ENCODE data around the gene PTPRF.
A peak's percentile ranks its signal among the peaks of the same experiment; 100 is the strongest.

PTPRF gene

DNA sequence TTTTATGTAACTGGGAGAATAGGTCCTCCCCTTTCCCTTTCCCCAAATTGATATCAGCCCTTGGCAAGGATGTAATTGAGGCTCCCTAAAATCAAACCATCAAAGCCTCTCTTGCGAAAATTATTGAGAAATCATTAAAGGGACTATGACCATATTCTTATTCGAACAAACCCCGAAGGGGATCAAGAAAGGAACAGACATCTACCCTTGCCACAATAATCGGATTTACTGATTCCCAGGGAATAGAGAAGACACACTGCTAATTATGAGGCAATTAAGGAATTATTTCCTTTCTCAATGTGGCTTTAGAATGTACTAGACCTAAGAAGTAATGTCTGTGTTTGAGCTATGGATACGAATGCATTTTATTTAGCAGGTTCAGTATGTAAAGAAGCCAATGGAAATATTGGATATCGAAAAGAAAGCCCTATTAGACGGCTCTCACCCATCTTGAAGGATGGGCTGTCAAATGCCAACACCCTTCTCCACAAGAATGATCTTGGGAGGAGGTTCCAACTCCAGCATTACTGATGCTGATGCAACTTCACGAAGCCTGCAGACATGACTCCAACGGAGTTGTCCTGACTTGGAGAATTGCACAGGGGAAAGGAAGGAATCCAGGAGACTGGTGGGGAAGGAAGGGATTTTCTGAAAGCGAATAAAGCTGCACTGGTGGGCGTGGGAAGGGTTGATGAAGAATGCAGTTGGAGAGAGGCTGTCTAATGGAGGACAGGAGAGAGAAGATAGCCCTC lies 11.6 kb upstream of the PTPRF start:
- Histone ChIP-seq H3K27ac (ENCODE audit: low read length) (no peak overlapping the region), H3K4me3 (ENCODE audit: low read length) (no peak overlapping the region), H3K4me1 (ENCODE audit: control insufficient read depth, low read depth, low read length) (peaks cover 3% of the 10 kb centered on the region), H3K9me3 (ENCODE audit: control insufficient read depth, low read depth, low read length) (no peaks in the 10 kb centered on the region), H3K9ac (ENCODE audit: low read length) (no peak overlapping the region), H3K27me3 (ENCODE audit: control insufficient read depth, insufficient read depth, low read length) (no peaks in the 10 kb centered on the region), H3K36me3 (ENCODE audit: control insufficient read depth, low read depth, low read length) (no peaks in the 10 kb centered on the region)

DNA sequence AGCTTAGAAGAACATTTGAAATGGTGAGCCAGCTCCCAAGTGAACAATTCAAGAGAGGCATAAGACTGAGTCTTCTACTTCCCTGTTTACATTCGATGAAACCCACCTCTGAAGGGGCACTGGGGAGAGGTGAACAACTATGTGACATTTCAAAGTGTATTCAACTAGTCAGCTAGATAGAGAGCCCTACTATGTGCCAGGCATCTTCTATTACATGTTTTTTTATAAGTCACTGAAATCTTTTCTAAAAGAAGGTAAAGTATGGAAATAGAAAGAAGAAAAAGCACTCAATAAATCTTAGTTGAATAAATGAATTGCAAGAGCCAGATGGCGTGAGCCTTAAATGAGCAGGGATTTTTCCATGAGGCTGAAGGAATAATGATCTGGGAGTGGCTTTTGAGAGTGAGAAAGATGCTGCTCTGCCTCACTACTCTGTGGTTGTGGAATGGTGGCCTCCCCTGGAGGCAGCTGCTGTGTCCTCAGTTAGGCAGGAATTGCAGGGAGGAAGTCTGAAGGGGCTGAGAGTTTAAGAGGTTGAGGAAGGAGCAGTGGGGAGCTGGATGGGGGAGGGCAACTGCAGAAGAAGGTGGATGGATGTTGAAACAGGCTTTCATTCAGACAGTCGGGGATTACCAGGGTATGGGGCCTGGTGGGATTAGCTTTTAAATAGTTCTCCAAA lies 10.4 kb upstream of the PTPRF start:
- H3K9me3 ChIP-seq (ENCODE audit: control insufficient read depth, low read depth, low read length): no peaks in the 10 kb centered on the region
- H3K36me3 ChIP-seq (ENCODE audit: control insufficient read depth, low read depth, low read length): no peaks in the 10 kb centered on the region
- H3K4me3 ChIP-seq (ENCODE audit: low read length): no peak overlapping the region
- H3K4me1 ChIP-seq (ENCODE audit: control insufficient read depth, low read depth, low read length): peaks cover 3% of the 10 kb centered on the region
- no peaks in the 10 kb centered on the region for H3K27me3 ChIP-seq (ENCODE audit: control insufficient read depth, insufficient read depth, low read length)
- H3K27ac ChIP-seq (ENCODE audit: low read length): no peak overlapping the region
- H3K9ac ChIP-seq (ENCODE audit: low read length): no peak overlapping the region

DNA sequence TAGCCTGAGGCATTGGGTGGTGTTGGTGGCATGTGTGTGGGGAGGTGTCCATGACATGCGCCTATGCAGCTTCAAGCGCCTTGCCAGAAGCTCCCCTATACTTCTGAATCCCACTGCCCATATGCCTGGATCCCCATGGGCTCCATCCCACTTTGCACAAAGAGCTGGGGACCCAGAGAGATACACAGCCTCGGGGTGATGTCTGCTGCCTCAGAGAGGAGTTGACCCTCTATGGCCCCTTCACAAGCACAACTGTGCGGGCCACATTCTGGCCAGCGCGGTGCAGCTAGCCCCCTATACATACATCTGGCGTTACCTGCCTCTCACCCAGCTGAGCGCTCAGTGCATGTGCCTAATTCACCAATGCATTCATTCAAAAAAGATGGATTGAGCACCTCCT lies 9.6 kb upstream of the PTPRF start:
- H3K27ac ChIP-seq (ENCODE audit: low read length): no peak overlapping the region
- H3K4me3 ChIP-seq (ENCODE audit: low read length): no peak overlapping the region
- H3K4me1 ChIP-seq (ENCODE audit: control insufficient read depth, low read depth, low read length): peaks cover 3% of the 10 kb centered on the region
- H3K36me3 ChIP-seq (ENCODE audit: control insufficient read depth, low read depth, low read length): no peaks in the 10 kb centered on the region
- H3K27me3 ChIP-seq (ENCODE audit: control insufficient read depth, insufficient read depth, low read length): no peaks in the 10 kb centered on the region
- no peaks in the 10 kb centered on the region for H3K9me3 ChIP-seq (ENCODE audit: control insufficient read depth, low read depth, low read length)
- no peak overlapping the region for H3K9ac ChIP-seq (ENCODE audit: low read length)

DNA sequence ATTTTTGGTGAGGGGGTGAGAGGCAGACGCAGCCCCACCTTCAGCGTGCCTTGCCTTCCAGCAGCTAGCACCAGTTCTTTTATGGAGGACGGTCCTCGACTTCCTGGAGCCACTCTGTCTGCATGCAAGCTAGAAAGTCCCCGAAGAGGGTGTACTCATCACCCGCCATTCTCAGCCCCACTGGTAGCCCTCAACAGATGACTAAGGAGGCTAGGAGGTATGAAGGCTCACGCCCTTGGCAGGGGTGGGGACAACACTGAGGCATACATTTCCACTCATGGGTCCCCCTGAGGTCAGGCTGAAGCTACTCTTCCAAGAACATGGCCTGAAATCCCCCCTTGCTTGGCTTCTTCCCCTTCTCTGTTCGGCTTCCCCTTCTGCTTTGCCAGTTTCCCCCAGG lies 8.9 kb upstream of the PTPRF start:
- Histone ChIP-seq H3K27me3 (ENCODE audit: control insufficient read depth, insufficient read depth, low read length) (no peaks in the 10 kb centered on the region), H3K27ac (ENCODE audit: low read length) (no peak overlapping the region), H3K9ac (ENCODE audit: low read length) (no peak overlapping the region)

DNA sequence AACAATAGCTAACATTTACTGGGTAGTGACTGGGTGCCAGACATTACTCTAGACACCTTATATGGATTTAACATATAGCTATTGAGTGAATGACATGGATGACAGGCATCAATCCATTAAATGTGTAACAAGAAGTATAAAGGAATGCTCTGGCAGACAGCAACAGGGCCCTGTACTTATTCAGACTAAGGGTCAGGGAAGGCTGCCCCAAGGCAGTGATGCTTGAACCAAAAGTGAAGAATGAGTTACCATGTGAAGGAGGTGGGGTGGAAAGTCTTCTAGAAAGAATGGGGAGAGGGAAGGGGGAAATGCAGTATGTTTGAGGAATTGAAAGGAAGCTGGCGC lies 8.3 kb upstream of the PTPRF start:
- peaks cover 3% of the 10 kb centered on the region for H3K4me1 ChIP-seq (ENCODE audit: control insufficient read depth, low read depth, low read length)
- no peak overlapping the region for H3K27ac ChIP-seq (ENCODE audit: low read length)
- H3K4me3 ChIP-seq (ENCODE audit: low read length): no peak overlapping the region
- H3K9me3 ChIP-seq (ENCODE audit: control insufficient read depth, low read depth, low read length): no peaks in the 10 kb centered on the region
- H3K9ac ChIP-seq (ENCODE audit: low read length): no peak overlapping the region
- H3K27me3 ChIP-seq (ENCODE audit: control insufficient read depth, insufficient read depth, low read length): no peaks in the 10 kb centered on the region
- H3K36me3 ChIP-seq (ENCODE audit: control insufficient read depth, low read depth, low read length): no peaks in the 10 kb centered on the region

More for the DNA sequence above, 8.9 kb upstream of the PTPRF start:
- Histone ChIP-seq H3K9me3 (ENCODE audit: control insufficient read depth, low read depth, low read length) (no peaks in the 10 kb centered on the region), H3K4me1 (ENCODE audit: control insufficient read depth, low read depth, low read length) (peaks cover 3% of the 10 kb centered on the region), H3K36me3 (ENCODE audit: control insufficient read depth, low read depth, low read length) (no peaks in the 10 kb centered on the region), H3K4me3 (ENCODE audit: low read length) (no peak overlapping the region)

DNA sequence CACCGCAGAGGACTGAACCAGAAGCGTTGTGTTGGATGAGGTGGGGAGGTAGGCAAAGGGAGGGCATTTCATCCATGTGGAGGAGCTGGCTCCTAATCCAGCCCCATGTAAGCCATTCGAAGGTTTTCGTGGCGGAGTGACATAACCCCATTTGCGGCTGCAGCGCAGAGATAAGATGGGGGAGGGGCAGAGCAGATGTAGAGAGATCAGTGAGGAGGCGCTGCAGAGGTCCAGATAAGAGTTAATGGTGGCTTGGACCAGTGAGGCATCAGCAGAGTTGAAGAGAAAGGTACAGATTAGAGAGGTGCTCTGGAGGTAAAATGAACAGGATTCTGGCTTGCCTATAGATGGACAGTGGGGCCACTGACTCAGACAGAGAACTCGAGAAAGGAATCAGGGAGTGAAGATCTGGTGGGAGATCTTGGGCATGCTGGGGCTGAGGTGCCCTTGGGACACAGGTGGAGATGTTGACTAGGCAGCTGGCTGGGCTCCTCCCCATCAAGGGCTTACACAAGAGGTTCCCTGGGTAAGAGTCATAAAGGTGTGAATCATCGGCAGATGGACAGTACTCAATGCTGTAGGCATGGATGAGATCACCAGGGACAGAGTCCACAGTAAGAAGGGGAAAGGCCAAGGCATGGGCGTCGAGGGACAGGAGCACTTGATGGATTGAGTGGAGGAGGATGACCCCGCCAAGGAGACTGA lies 7.8 kb upstream of the PTPRF start:
- no peaks in the 10 kb centered on the region for H3K36me3 ChIP-seq (ENCODE audit: control insufficient read depth, low read depth, low read length)
- H3K27me3 ChIP-seq (ENCODE audit: control insufficient read depth, insufficient read depth, low read length): no peaks in the 10 kb centered on the region
- H3K9me3 ChIP-seq (ENCODE audit: control insufficient read depth, low read depth, low read length): no peaks in the 10 kb centered on the region
- no peak overlapping the region for H3K9ac ChIP-seq (ENCODE audit: low read length)
- no peak overlapping the region for H3K27ac ChIP-seq (ENCODE audit: low read length)
- H3K4me1 ChIP-seq (ENCODE audit: control insufficient read depth, low read depth, low read length): peaks cover 3% of the 10 kb centered on the region
- no peak overlapping the region for H3K4me3 ChIP-seq (ENCODE audit: low read length)

DNA sequence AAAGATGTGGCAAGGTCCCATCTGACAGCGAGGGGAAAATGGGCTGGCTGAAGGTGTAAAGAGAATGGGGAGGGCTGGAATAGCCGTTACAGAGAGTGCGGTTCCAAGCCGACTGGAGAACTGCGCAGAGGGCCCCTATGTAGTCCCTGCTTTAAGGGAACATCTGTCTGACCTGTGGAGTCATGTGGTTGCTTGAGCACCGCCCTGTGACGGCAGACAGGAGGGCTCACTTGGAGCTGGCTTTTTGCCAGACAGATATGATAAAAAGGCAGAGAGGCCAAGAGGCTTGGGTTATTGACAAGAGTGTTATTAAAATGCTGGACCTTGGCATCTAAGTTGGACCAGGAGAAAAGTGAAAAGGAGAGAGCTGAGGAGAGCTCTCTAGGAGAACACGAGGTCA lies 5.9 kb upstream of the PTPRF start:
- Histone ChIP-seq H3K9me3 (ENCODE audit: control insufficient read depth, low read depth, low read length) (no peaks in the 10 kb centered on the region), H3K36me3 (ENCODE audit: control insufficient read depth, low read depth, low read length) (no peaks in the 10 kb centered on the region), H3K4me3 (ENCODE audit: low read length) (no peak overlapping the region), H3K27ac (ENCODE audit: low read length) (no peak overlapping the region), H3K9ac (ENCODE audit: low read length) (no peak overlapping the region), H3K27me3 (ENCODE audit: control insufficient read depth, insufficient read depth, low read length) (peaks cover 3% of the 10 kb centered on the region), H3K4me1 (ENCODE audit: control insufficient read depth, low read depth, low read length) (peaks cover 9% of the 10 kb centered on the region)

DNA sequence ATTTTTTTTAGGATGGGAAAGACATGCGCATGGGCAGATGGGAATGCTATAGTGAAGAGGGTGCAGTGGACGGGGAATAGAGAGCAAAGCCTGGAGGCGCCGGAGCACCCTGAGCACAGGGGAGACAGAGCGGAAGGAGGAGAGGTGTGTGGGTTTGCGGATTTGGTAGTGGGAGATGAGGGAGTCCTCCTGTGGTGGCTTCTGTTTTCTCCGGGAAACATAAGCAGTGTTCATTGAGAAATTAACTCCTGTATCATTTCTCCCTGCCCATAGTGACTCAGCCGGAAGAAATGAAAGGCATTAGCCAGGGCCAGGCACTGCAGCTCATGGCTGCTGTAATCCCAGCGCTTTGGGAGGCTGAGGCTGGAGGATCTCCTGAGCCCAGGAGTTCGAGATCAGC lies 4.7 kb upstream of the PTPRF start:
- H3K4me3 ChIP-seq (ENCODE audit: low read length): no peak overlapping the region
- no peak overlapping the region for H3K27ac ChIP-seq (ENCODE audit: low read length)
- peaks cover 14% of the 10 kb centered on the region for H3K4me1 ChIP-seq (ENCODE audit: control insufficient read depth, low read depth, low read length)
- H3K36me3 ChIP-seq (ENCODE audit: control insufficient read depth, low read depth, low read length): no peaks in the 10 kb centered on the region
- peaks cover 10% of the 10 kb centered on the region for H3K27me3 ChIP-seq (ENCODE audit: control insufficient read depth, insufficient read depth, low read length)
- no peak overlapping the region for H3K9ac ChIP-seq (ENCODE audit: low read length)
- no peaks in the 10 kb centered on the region for H3K9me3 ChIP-seq (ENCODE audit: control insufficient read depth, low read depth, low read length)

DNA sequence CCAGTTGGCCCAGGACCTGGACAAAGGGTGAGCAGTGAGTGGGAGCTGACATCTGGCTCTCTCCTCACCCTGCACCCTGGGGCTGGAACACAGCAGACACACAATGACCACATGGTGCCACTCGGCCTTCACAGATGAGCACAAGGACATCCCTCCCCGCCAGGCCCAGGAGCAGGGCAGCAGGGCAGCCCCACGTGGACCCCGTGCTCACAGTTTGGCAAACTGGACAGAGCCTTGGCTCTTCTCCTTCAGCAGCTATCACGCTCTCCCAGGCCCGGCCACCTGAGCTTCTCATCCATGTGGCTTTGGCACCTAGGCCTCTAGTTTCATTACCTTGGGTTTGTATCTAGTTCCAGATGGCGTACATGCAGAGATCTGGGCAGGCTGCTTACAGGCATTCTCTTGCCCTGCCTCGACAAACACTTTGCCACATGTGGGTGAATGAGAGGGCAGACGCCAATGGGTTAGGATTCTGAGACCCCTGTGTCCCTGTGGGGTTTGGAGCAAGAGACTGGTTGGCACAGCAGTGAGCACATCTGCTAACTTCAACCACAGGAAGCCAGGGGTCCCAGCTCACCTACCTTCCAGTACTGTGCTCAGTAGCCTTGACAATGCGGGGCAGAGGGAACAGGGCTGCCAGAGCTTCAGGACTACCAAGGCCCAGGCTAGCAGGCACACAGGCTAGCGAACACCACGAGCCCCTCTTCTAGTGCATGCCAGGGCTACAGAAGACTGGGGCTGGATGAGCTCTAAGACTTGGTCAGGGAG lies 3.4 kb upstream of the PTPRF start:
- Histone ChIP-seq H3K27me3 (ENCODE audit: control insufficient read depth, insufficient read depth, low read length) (peaks cover 12% of the 10 kb centered on the region), H3K36me3 (ENCODE audit: control insufficient read depth, low read depth, low read length) (no peaks in the 10 kb centered on the region), H3K4me3 (ENCODE audit: low read length) (no peak overlapping the region), H3K27ac (ENCODE audit: low read length) (no peak overlapping the region), H3K9ac (ENCODE audit: low read length) (no peak overlapping the region), H3K4me1 (ENCODE audit: control insufficient read depth, low read depth, low read length) (peaks cover 15% of the 10 kb centered on the region), H3K9me3 (ENCODE audit: control insufficient read depth, low read depth, low read length) (no peaks in the 10 kb centered on the region)

DNA sequence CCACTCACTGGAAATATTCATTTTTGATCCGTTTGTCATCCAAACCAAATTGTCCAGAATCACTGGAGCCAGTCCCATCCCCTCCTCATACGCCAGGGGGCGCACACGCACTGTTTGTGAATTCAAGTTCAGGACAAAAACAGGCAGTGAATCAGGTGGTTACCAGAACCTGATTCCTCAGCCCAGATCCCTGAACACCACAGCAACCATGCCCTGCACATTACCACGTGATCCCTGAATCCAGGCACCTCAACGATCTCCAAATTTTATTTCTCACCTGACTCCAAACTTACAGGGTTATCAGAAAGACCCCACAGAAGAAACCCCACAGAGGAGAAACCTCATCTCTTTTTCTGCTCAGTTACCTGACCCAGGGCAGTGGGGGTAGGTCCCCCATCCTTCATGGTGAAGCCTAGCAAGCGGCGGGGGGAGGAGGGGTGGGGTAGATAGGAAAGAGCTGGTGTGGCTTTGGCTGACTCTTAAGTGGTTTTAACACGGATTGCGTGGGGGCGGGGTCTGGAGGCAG lies 1.4 kb upstream of the PTPRF start:
- H3K27me3 ChIP-seq (ENCODE audit: control insufficient read depth, insufficient read depth, low read length): peaks cover 19% of the 10 kb centered on the region

More for the DNA sequence above, 1.4 kb upstream of the PTPRF start:
- Histone ChIP-seq H3K4me1 (ENCODE audit: control insufficient read depth, low read depth, low read length) (peaks cover 28% of the 10 kb centered on the region), H3K9ac (ENCODE audit: low read length) (no peak overlapping the region), H3K27ac (ENCODE audit: low read length) (no peak overlapping the region), H3K9me3 (ENCODE audit: control insufficient read depth, low read depth, low read length) (no peaks in the 10 kb centered on the region), H3K36me3 (ENCODE audit: control insufficient read depth, low read depth, low read length) (no peaks in the 10 kb centered on the region), H3K4me3 (ENCODE audit: low read length) (peak overlapping the region; percentile 24)

Data from iPS-18a (cell line).